Glomerular endothelial cell (primary cell): Measurements from ENCODE around the gene MOB3A. TPM values are rescaled to one million over a fixed set of nuclear protein-coding genes. Genes with fewer than 3 reads are reported as not detected.

Source experiments
- DNase-seq: peaks from one replicate; pipeline ENCODE4 v3.0.0-alpha.2; 2011; ENCODE audit warnings: low read depth, low spot score; ENCODE audit errors: extremely low read depth
- total RNA-seq: library from RNA; depleted of rRNA; stranded (reverse); fragments of >200 nt; gene quantifications from 2 replicates; pipeline ENCODE4 v1.2.3, GENCODE V29; 2015

Gene MOB3A
- total RNA-seq, 1 donor from 2014 or later: 60.3 TPM

DNA sequence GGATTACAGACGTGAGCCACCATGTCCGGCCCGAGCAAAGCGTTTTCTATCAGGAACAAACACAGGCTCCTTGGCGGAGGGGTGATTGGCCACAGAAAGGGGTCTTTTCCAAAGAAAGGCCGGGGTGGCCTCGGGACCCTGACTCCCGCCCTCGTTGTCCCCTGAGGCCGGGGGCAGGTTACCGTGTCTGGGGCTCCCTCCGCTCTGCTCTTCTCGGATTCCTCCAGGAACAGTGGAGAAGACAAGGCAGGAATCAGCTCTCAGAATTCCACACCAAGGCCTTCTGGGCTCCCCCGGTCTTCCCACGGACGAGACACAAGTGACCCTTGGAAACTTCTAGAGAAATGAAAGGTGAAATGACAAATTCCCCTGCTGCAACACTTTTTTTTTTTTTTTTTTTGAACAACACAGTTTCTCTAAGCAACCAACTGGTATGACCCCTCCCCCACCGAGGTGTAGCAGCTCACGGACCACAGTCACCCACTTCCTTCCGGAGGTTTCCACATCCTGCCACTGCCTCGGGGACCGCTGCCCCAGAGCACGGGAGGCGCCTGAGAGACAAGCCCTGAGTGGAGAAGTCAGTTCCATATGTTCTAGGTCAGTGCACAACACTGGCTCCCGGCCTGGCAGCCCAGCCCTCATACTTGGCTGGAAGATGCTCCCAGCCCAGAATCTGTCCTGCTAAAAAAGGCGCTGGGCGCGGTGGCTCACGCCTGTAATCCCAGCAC, 11.0 kb downstream of the MOB3A start:
- DNase-seq: no peak

- DNase-seq: no peak
Measured at GRCh38 chr19:2083174-2083854, 12.8 kb downstream of the MOB3A start.

- no peak for DNase-seq
Measured at GRCh38 chr19:2081873-2082810, 14.0 kb downstream of the MOB3A start.

- no peak for DNase-seq
Measured at GRCh38 chr19:2080336-2080988, 15.7 kb downstream of the MOB3A start.

GRCh38 chr19:2079865-2080301, 16.2 kb downstream of the MOB3A start:
- DNase-seq: no peak

GRCh38 chr19:2079076-2079864, 16.9 kb downstream of the MOB3A start:
- DNase-seq: no peak

- no peak for DNase-seq
Measured at GRCh38 chr19:2077833-2078619, 18.1 kb downstream of the MOB3A start.

- no peak for DNase-seq
Measured at GRCh38 chr19:2077398-2077797, 18.7 kb downstream of the MOB3A start.

DNA sequence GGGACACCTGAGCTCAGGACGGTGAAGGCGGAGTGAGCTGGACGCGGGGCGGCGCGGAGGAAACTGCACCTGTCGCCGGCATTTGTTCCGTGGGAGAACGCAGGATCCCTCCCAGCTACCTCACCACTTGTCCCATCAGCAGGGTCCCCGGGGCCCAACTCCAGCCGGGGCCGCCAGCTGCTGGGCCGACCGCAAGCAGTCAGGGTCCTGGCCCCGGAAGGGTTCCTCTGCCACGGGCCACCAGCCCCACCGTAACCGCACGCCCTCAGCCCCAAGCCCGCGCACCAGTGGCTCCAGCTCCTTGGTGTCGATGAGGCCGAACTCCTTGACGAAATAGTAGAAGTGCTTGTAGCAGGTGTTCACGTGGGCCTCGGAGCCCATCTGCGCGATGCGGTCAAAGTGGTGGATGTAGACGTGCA, 19.6 kb downstream of the MOB3A start:
- DNase-seq: no peak

- DNase-seq: no peak
Measured at GRCh38 chr19:2072757-2073551, 23.2 kb downstream of the MOB3A start.

- no peak for DNase-seq
Measured at GRCh38 chr19:2070986-2071673, 25.0 kb downstream of the MOB3A start.

- no peak for DNase-seq
Measured at GRCh38 chr19:2070436-2070827, 25.7 kb downstream of the MOB3A start.

DNA sequence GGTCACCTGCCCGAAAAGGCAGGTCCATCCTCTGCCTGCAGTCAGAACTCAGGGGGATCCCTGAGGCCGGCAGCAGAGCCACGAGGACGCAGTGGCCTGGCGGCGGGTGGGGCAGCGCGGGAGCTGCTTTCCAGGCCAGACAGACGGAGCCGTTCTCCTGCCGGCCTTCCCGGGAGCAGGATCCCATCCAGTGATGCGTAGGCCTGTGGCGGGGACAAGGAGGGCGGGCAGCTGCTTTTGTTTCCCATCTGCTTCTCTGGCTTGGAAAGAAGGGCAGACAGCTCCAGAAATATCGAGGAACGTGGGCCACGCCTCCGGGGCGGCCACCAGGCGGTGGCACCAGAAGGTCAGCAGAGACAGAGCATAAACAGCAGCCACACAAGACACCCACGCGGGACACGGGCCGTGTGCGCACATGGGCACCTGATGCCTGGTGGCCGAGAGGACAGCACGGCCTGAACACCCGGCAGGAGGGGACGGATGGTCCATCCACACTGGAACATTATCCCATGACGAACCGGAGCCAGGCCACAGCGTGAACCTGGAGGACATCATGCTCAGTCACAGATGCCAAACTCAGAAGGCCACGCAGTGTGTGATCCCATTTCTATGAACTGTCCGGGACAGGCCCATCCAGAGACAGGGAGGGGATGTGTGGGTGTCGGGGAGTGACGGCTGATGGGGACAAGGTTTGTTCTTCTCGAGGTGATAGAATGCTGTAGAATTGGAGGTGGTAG, 31.2 kb downstream of the MOB3A start:
- DNase-seq: no peak

DNA sequence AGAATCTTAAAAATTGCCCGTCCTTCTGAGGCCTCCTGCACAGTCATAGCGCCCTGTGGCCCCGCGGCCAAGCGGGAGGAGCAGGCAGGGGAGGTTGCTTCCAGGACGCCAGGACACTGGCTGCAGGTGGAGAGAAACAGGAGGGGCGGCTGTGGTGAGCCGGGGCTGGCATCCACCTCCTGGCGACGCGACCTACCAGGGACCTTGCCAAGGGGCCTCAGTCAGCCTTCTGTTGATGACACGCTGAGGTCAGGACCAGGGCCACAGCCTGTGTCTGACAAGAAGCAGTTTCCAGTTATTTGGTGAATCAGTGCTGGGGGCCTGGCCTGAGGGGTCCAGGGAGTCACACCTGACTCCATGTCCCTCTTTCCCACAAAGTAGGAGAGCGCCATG, 31.7 kb downstream of the MOB3A start:
- no peak for DNase-seq

GRCh38 chr19:2063824-2064223, 32.3 kb downstream of the MOB3A start:
- DNase-seq: no peak

DNA sequence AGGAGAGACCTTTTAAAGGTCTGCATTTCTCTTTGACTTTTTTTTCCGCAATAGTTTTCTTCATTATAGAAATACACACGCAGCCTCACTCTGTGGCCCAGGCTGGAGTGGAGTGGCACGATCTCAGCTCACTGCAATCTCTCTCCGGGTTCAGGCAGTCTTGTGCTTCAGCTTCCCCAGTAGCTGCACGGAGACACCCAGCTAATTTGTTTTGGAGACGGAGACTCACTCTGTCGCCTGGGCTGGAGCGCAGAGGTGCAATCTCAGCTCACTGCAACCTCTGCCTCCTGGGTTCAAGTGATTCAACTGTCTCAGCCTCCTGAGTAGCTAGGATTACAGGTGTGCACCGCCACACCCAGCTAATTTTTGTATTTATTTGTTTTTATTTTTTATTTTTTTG, 33.4 kb downstream of the MOB3A start:
- DNase-seq: no peak

DNA sequence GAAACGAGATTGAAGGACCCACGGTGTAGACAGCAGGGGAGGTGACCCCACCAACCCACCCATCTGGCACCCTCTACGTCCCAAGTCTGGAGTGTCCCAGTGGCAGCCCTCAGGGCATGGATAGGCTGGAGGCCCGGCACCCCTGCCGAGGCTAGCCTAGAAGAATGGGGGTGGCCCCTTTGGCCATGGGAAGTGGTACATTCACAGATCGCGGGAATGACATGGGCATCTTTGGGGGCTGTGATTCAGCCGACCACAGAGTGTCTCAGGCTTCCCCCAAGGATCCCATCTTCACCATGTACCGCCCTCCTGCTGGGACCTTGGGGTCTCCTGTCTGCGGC, 33.8 kb downstream of the MOB3A start:
- no peak for DNase-seq
